Right kidney (tissue), 1 donor: Measurements from ENCODE around the gene SEC63.
"Not testable (repeated sequence)": the region's sequence is repeated elsewhere in the genome, so short reads cannot be mapped to it uniquely, and the experiment has no call there.

ENCODE experiments used
- DNase-seq: peaks from one replicate; pipeline ENCODE4 v3.0.0-alpha.2; 2016

SEC63 gene

GRCh38 chr6:107973594-107973993 is 15.6 kb upstream of the SEC63 start:
- no peak for DNase-seq

GRCh38 chr6:107972413-107973096 is 14.5 kb upstream of the SEC63 start:
- no peak for DNase-seq

GRCh38 chr6:107971181-107971580 is 13.2 kb upstream of the SEC63 start:
- DNase-seq, result no peak

- DNase-seq, result no peak
Observed at GRCh38 chr6:107970255-107970654, 12.2 kb upstream of the SEC63 start.

GRCh38 chr6:107968081-107968480 is 10.1 kb upstream of the SEC63 start:
- DNase-seq, result no peak

GRCh38 chr6:107965746-107966145 is 7.7 kb upstream of the SEC63 start:
- no peak for DNase-seq

- no peak for DNase-seq
Observed at GRCh38 chr6:107962723-107963122, 4.7 kb upstream of the SEC63 start.

- no peak for DNase-seq
Observed at GRCh38 chr6:107959392-107959791, 1.4 kb upstream of the SEC63 start.

- DNase-seq, result not testable (repeated sequence)
Observed at GRCh38 chr6:107958689-107959362, 818 bp upstream of the SEC63 start.

- DNase-seq, result peak; percentile 84
Observed at GRCh38 chr6:107957308-107957908, 600 bp downstream of the SEC63 start.

GRCh38 chr6:107956586-107957307 is 1.3 kb downstream of the SEC63 start:
- no peak for DNase-seq

GRCh38 chr6:107956181-107956580 is 1.8 kb downstream of the SEC63 start:
- DNase-seq, result no peak

- DNase-seq, result not testable (repeated sequence)
Observed at GRCh38 chr6:107953858-107954414, 4.1 kb downstream of the SEC63 start.

- no peak for DNase-seq
Observed at GRCh38 chr6:107943626-107944439, 14.2 kb downstream of the SEC63 start.

GRCh38 chr6:107942142-107942541 is 15.9 kb downstream of the SEC63 start:
- DNase-seq, result no peak

GRCh38 chr6:107941627-107942026 is 16.4 kb downstream of the SEC63 start:
- DNase-seq, result no peak

GRCh38 chr6:107941199-107941598 is 16.8 kb downstream of the SEC63 start:
- DNase-seq, result no peak

- DNase-seq, result not testable (repeated sequence)
Observed at GRCh38 chr6:107936910-107937292, 21.1 kb downstream of the SEC63 start.

- DNase-seq, result no peak
Observed at GRCh38 chr6:107936162-107936909, 21.7 kb downstream of the SEC63 start.

GRCh38 chr6:107934229-107934628 is 23.8 kb downstream of the SEC63 start:
- DNase-seq, result not testable (repeated sequence)

GRCh38 chr6:107932580-107932979 is 25.4 kb downstream of the SEC63 start:
- DNase-seq, result no peak
